B cell (primary cell): ENCODE measurements around the gene ZNF532.

Source experiments
- EZH2 ChIP-seq: IDR thresholded peaks from 2 replicates; pipeline ENCODE4 v1.6.1; 2012; ENCODE audit warnings: borderline replicate concordance, low read depth, mild to moderate bottlenecking, moderate library complexity, low read length; ENCODE audit not compliant: insufficient read depth, poor library complexity, severe bottlenecking
- TF ChIP-seq, protein P1 (sequence below): fragments of 200-600 bp; IDR thresholded peaks from one replicate; pipeline ENCODE4 v1.8.0; 2022; ENCODE audit warnings: antibody characterized with exemption, mild to moderate bottlenecking

- TF ChIP-seq, protein P1, sequence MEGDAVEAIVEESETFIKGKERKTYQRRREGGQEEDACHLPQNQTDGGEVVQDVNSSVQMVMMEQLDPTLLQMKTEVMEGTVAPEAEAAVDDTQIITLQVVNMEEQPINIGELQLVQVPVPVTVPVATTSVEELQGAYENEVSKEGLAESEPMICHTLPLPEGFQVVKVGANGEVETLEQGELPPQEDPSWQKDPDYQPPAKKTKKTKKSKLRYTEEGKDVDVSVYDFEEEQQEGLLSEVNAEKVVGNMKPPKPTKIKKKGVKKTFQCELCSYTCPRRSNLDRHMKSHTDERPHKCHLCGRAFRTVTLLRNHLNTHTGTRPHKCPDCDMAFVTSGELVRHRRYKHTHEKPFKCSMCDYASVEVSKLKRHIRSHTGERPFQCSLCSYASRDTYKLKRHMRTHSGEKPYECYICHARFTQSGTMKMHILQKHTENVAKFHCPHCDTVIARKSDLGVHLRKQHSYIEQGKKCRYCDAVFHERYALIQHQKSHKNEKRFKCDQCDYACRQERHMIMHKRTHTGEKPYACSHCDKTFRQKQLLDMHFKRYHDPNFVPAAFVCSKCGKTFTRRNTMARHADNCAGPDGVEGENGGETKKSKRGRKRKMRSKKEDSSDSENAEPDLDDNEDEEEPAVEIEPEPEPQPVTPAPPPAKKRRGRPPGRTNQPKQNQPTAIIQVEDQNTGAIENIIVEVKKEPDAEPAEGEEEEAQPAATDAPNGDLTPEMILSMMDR: no peak
- TF ChIP-seq EZH2: no peak
Measured at GRCh38 chr18:58820251-58820650, 44.4 kb upstream of the ZNF532 start.
